HCT116 (cell line): ENCODE results near the gene MAP3K20.

Experiments used
- CTCF ChIP-seq, 3 experiments: fragments of 200-600 bp in 1 of 3; sonication (generic) in 1 of 3; IDR thresholded peaks in 2 of 3; conservative IDR thresholded peaks in 1 of 3; 2 replicates each; pipeline ENCODE4 v1.5.1; 2012 to 2017; ENCODE audit warnings: low read depth in 2 of 3, low read length in 2 of 3, antibody characterized with exemption in 1 of 3, borderline replicate concordance in 1 of 3, control low read depth in 1 of 3, mild to moderate bottlenecking in 1 of 3, mixed read lengths in 1 of 3, mixed run types in 1 of 3, moderate library complexity in 1 of 3; ENCODE audit not compliant: insufficient read depth in 1 of 3
- EZH2 ChIP-seq: fragments of 200-600 bp; sonication (generic); IDR thresholded peaks from 2 replicates; pipeline ENCODE4 v1.6.1; 2017; ENCODE audit warnings: antibody characterized with exemption, mixed run types
- MAX ChIP-seq: IDR thresholded peaks from 2 replicates; pipeline ENCODE4 v1.6.1; 2012
- REST ChIP-seq: IDR thresholded peaks from 2 replicates; pipeline ENCODE4 v1.6.1; 2012; ENCODE audit warnings: low read depth
- ZBTB33 ChIP-seq: IDR thresholded peaks from 2 replicates; pipeline ENCODE4 v1.6.1; 2011; ENCODE audit warnings: mild to moderate bottlenecking, low read length, moderate library complexity; ENCODE audit not compliant: insufficient replicate concordance; ENCODE audit errors: extremely low read depth

- TF ChIP-seq MAX, result no peak
- TF ChIP-seq ZBTB33, result no peak
- no peak for TF ChIP-seq CTCF (IDR thresholded peaks at IDR 0.05 in 2 of 3, conservative IDR thresholded peaks at IDR 0.05 in 1 of 3; ENCODE audit: borderline replicate concordance in 1 of 3, insufficient read depth in 1 of 3, low read depth in 2 of 3, low read length in 2 of 3)
- no peak for TF ChIP-seq REST
- TF ChIP-seq EZH2, result no peak
Observed at GRCh38 chr2:173223871-173224270, 148.2 kb downstream of the MAP3K20 start.
